HG03139 (cell line): ENCODE data around the gene CD226.
"Not testable (repeated sequence)": the region's sequence is repeated elsewhere in the genome, so short reads cannot be mapped to it uniquely, and the experiment has no call there.

ENCODE experiments used
- ATAC-seq: cut with Tn5 transposase; IDR thresholded peaks from one replicate; pipeline ENCODE4 v1.9.1; 2021; ENCODE audit not compliant: unreplicated experiment

The CD226 gene

GRCh38 chr18:69947361-69948133 is at the start of gene CD226:
Gene CD226 (minus strand): TSS chr18:69947873. CDS start chr18:69947406, 467 bp downstream.
- ATAC-seq, result peak; percentile 43

DNA sequence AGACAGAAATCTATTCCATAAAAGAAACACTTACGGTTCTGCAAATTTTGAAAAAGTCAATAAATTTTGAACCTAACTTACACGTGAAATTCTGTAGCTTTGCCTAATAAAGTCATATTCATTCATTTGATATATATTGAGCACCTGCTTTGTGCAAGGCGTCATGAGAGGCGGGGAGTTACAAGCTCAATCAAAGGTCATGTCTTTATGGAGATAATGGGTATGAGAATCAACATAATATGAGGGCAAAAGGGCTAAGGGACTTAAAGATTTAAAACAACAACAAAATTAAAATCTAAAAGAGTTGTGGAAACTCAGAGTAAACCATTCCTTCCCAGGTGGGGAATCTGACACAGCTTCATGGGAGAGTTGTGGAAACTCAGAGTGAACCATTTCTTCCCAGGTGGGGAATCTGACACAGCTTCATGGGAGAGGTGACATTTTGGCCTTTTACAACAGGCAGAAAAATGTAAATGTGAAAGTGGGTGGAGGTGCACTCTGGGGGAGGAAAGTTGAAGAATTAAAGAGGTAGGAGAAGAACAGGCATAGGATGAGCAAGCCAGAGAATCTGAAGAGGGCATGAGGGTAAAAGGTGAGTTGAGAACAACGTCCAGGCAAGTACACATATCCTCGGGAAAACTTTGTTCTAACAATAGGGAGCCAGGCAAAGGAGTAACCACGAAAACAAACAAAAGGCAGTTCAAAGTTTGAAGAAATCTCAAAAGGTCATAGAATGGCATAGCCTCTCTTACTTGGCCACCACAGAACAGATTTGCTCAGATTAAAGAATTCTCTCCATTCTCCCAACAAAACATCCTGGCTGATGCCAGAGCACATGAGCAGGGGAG is 49.5 kb upstream of the CD226 start:
- no peak for ATAC-seq

DNA sequence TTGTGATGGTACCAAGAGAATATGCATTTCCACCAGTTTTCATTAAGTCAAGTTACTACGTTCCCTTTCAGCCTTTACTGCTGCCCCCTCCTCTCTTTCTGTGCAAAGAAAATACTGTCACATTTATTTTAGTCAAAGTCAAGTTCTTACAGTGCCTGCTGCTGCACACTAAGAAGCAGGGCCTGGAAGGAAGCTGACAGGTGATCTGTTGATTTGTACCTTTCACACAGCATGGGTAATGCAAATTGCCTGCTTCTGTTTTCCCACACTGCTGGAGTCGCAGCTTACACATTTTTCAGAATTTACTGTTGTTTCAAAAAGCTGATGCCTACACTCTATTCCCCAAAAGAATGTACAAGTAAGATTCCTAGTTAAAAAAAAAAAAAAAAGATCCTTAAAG is 48.7 kb upstream of the CD226 start:
- ATAC-seq, result no peak

- no peak for ATAC-seq
Observed at GRCh38 chr18:69995774-69996173, 48.1 kb upstream of the CD226 start.

DNA sequence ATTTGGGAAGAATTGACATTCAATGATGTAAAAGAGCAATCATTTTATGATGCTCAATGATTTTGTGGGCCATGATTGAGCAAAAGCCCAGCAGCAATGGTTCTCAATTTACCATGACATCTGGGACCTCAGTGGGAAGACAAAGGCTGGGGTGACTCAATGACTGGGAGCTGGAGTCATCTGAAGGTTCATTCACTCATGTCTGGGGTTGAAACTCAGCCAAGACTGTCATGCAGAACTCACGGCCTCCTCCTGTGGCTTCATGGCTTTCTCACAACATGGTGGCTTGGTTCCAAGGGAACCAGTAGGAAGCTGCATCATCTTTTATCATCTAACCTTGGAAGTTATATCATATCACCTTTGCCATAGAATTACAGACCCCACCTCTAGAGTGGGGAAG is 45.1 kb upstream of the CD226 start:
- ATAC-seq, result no peak

GRCh38 chr18:69987870-69988269 is 40.2 kb upstream of the CD226 start:
- ATAC-seq, result no peak

DNA sequence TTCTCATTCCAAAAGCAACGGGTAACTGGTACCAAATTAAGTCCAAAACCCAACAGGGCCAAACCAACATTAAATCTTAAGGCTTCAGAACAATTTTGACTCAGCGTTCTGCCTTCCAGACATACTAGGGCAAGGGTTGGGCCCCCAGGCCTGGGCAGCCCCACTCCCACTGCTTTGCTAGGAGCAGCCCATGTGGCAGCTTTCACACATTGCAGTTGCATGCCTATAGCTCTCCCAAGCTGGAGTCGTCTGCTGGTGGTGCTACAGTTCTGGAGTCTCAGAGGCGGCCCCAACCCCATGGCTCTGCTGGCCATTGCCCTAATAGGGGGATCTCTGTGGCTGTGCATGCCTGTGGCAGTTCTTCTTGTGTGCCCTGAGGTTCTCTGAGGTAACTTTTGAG is 37.6 kb upstream of the CD226 start:
- no peak for ATAC-seq

DNA sequence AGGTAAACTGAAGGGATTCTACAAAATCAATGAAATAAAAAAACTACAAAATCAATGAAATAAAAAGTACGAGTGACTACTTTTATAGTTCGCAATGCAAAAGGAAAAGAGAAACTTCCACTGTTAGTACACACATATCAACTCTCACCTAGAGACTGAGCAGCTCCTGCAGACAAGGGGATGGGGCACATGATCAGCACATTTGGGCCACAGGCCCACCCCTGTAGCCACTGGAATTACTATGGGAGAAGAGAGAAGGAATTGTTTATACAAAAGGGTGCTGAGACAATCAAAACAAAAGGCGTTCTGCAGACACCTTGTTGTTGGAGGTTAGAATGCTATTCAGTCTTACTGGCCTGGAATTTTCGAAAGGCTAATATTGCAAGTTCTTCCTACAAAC is 34.7 kb upstream of the CD226 start:
- ATAC-seq, result no peak

DNA sequence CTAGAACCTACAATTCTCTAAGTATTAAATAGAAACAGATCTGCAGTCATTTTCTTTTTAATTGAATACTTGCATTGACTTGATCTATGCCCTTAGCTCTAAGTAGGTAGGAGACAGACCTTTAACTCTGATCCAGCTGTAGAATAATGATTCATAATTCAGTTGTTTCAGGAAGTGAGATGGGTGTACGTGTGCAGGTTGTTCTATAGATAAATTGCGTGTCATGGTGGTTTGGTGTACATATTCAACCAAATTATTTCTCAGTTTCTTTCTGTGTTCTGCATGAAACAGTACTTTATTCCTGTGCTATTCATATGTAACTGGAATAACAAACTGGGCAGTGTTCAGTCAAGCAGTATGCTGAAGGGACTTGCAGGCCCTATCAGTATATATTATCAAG is 34.3 kb upstream of the CD226 start:
- peak; percentile 49 for ATAC-seq

DNA sequence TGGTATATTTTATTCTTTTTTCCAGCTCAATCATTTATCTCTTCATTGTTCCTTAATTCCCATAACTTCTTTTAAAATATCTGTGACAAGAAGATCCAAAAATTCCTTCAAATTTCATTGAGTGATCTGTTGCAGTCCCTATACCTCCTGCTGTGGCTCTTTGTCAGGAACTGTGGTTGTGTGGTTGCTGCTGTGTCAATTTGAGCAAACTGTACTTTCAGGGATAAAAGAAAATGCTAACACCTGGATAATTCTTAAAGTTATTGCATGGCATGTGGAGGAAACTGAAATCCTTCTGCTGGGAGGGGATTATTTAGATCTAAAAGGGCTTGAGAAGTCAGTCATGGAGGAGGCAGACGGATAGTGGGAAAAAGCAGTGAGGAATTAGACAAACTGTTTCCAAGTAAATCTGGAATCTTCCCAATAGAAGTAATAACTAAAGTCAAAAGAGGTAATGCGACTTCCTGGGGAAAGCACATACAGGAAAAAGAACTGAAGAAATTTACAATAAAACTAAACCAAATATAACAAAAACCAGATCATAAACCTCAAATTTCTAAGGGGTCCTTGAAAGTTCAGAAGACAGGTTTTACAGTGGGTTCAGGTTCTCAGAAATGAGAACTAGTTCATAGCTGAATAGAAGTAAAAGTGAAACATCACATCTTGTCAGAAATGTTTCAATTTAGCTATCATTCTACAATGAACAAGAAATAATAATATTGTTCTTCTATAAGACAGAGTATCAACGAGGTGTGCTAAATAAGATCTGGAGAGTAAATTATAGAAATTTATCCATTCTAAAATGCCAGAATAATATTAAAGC is 33.5 kb upstream of the CD226 start:
- ATAC-seq, result no peak

DNA sequence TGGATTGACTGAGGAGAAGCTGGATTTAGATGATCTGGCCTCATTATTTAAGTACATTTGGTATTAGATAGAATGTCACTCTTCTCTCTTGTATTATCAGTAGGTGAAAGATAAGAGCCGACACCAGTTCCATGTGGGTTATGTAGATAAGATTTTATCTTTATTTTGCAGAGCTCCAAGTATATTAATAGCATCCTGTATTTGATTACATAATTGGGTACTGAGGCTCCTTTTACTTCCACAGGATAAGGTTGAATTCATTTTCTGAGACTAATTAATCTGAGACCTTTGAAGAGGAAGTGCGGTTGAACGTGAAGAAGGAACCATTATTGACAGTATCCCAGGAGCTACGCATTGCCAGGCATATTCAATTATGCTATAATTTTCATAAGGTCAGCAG is 32.8 kb upstream of the CD226 start:
- ATAC-seq, result no peak

GRCh38 chr18:69978732-69979715 is 31.4 kb upstream of the CD226 start:
- no peak for ATAC-seq

DNA sequence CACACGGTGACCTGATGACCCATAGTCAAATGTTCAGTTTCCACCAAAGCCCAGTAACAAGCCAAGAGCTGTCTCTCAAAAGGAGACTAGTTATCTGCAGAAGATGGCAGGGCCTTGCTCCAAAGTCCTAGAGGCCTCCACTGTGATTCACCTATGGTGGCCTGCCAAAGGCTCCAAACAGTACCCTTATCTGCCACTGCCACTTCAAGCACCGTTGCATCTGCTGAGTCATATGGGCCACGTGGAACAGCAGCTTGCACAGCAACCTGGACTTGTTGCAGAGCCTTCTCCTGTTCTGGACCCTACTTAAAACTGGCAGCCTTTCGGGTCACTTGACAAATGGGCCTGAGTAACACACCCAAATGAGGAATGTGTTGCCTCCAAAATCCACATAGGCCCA is 27.6 kb upstream of the CD226 start:
- not testable (repeated sequence) for ATAC-seq

DNA sequence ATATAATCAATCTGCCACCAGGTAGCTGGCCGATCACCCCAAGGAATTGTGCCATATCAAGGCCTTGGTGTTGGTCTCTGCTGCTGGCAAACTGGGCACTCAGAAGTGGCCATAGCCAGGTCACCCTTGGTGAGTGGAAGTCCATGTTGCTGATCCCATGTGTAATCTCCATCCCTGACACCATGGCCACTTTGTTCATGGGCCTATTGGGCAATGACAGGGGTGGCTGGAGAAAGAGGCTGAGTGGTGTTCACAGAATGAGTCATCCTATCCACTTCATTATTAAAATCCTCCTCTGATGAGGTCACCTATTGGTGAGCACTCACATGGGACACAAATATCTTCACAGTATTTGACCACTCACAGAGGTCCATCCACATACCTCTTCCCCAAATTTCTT is 26.7 kb upstream of the CD226 start:
- no peak for ATAC-seq

DNA sequence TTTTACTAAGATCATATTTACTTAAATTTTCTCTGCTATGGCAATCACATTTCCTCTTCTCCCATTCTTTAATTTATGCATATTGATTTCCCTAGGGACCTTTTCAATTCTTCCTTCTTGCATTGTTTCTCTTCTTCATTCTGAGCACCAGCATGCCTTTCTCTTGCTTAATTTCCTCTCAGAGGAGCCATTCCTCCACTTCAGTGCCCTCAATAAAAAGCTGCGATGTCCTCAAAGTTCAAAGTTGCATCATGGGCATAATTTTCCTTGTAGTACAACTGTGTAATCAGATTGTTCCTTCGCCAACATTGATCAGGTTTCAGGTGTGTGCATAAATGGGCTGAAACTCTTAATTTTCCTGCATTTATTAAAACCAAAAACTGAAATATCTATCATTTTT is 21.8 kb upstream of the CD226 start:
- ATAC-seq, result no peak

DNA sequence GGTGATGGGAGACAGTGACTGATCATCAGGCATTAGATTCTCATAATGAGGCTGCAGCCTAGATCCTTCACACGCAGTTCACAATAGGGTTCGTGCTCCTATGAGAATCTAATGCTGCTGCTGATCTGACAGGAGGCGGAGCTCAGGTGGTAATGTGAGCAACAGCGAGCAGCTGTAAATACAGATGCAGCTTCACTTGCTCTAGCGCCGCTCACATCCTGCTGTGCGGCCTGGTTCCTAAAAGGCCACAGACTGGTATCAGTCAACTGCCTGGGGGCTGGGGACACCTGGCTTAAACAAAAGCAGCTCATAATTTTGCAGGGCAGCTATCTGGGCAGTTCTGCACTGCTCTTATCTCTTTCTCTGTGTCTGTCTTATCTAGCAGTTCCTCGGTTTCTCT is 20.4 kb upstream of the CD226 start:
- ATAC-seq, result peak; percentile 85

- ATAC-seq, result no peak
Observed at GRCh38 chr18:69963196-69963595, 15.5 kb upstream of the CD226 start.

GRCh38 chr18:69961718-69962117 is 14.0 kb upstream of the CD226 start:
- ATAC-seq, result no peak

- no peak for ATAC-seq
Observed at GRCh38 chr18:69958422-69958821, 10.7 kb upstream of the CD226 start.

DNA sequence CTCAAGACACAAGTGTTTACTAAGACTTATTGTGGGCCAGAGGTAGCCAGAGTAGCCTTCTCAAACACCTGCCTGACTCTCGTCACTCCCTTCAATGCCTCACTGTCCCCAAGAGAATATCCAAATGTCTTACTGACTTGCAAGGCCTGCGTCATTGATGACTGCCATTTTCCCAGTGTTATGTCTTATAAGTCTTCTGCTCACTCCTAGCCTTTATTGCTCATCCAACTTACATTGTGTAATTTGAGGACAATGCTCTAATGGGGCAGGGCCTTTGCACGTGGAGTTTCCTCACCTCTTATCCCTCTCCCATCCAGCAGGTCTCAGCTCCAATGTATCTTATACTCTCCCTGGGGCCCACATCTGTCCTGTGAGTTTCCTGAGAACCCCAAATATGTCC is 10.1 kb upstream of the CD226 start:
- no peak for ATAC-seq
